ENCODE results near the gene JSRP1. TPM values are rescaled to one million over a fixed set of nuclear protein-coding genes. Genes with fewer than 3 reads are reported as not detected.

JSRP1 gene
- total RNA-seq, 1 donor from 2014 or later = not detected

DNA sequence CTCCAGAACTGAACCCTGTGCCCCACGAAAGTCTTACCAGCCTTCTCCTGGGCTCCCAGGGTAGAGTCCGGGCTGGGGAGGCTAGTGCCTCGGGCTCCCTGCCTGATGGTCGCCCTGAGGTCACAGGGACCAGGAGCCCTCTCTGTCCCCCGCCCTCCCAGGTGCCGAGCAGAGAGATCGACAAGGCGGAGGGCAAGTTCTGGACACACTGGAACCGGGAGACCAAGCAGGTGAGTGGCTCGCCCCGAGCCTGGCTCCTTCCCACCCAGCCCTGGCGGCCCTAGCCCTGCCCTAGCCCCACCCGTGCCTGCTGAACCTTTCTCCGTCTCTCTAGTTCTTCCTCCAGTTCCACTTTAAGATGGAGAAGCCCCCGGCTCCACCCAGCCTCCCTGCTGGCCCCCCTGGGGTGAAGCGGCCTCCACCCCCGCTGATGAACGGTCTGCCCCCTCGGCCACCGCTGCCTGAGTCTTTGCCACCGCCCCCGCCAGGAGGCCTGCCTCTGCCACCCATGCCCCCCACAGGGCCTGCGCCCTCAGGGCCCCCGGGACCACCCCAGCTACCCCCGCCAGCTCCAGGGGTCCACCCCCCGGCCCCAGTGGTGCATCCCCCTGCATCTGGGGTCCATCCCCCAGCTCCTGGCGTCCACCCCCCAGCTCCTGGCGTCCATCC, 8.7 kb downstream of the JSRP1 start:
- no peak for TF ChIP-seq CTCF (IDR thresholded peaks at IDR 0.05; ENCODE audit: partially characterized antibody, unreplicated experiment)
- H3K4me1 Mint-ChIP-seq (ENCODE audit: low read depth, unreplicated experiment) = peaks cover 1% of the 10 kb centered on the region
- no peak overlapping the region for H3K27ac Mint-ChIP-seq (ENCODE audit: unreplicated experiment)
- peaks cover 4% of the 10 kb centered on the region for H3K27me3 Mint-ChIP-seq (ENCODE audit: unreplicated experiment)
- no peak for DNase-seq
- H3K4me3 Mint-ChIP-seq (ENCODE audit: unreplicated experiment) = no peak overlapping the region
- peaks cover 4% of the 10 kb centered on the region for H3K9me3 Mint-ChIP-seq (ENCODE audit: unreplicated experiment)
- H3K36me3 Mint-ChIP-seq (ENCODE audit: unreplicated experiment) = no peaks in the 10 kb centered on the region

DNA sequence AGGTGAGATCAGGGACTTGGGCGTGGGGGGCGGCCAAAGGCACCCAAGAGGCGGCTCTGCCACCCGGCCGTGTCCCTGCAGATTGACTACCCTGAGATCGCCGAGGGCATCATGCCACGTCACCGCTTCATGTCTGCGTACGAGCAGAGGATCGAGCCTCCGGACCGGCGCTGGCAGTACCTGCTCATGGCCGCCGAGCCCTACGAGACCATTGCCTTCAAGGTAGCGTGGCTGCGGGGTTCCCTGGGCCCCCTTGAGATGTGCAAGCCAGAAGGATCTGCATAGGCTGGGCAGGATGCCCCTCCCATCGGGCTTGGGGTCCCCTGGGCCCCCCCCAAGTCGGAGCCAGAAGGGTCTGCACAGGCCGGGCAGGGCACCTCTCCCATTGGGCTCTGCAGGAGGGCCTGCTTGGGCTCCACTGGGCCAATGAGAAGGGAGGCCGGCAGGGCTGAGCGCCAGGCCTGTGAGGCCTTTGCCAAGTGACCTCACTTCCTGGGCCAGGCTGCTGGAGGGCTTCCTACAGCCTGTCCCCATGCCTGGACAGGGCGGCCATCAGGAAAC, 9.3 kb downstream of the JSRP1 start:
- Mint-ChIP-seq H3K27ac (ENCODE audit: unreplicated experiment) (no peak overlapping the region), H3K4me3 (ENCODE audit: unreplicated experiment) (no peak overlapping the region), H3K36me3 (ENCODE audit: unreplicated experiment) (no peaks in the 10 kb centered on the region), H3K27me3 (ENCODE audit: unreplicated experiment) (peaks cover 7% of the 10 kb centered on the region), H3K9me3 (ENCODE audit: unreplicated experiment) (peaks cover 7% of the 10 kb centered on the region), H3K4me1 (ENCODE audit: low read depth, unreplicated experiment) (peaks cover 1% of the 10 kb centered on the region)
- DNase-seq = no peak
- no peak for TF ChIP-seq CTCF (IDR thresholded peaks at IDR 0.05; ENCODE audit: partially characterized antibody, unreplicated experiment)

DNA sequence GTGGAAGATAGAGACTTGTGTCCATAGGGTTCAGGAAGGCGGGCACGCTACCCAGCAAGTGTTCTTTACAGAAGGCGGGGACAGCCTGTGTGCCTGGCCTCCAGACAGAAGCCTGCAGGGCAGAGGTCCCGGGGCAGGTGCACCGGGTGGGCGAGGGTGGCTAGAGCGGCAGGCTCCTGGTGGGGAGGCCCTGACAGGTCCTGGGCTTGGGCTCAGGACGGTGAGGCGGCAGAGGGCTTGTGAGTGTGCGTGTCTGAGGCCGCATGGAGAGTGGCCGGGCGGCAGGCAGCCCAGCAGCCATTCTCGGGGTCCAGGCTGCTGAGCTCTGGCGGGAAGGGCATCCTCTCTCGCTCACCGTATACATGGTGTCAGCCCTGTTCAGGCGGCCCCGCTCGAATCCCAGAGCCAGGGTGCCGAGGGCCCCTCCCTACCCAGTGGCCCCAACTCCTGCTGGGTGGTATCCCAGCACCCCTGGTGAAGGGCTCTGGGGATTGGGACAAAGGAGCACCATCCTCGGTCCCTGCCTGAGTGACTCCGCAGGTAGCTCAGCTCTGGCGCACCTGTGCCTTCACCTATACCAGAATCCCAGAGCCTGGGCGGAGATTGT, 10.1 kb downstream of the JSRP1 start:
- Mint-ChIP-seq H3K27me3 (ENCODE audit: unreplicated experiment) (peaks cover 7% of the 10 kb centered on the region), H3K4me3 (ENCODE audit: unreplicated experiment) (no peak overlapping the region), H3K9me3 (ENCODE audit: unreplicated experiment) (peaks cover 7% of the 10 kb centered on the region), H3K36me3 (ENCODE audit: unreplicated experiment) (no peaks in the 10 kb centered on the region), H3K27ac (ENCODE audit: unreplicated experiment) (no peak overlapping the region), H3K4me1 (ENCODE audit: low read depth, unreplicated experiment) (peaks cover 2% of the 10 kb centered on the region)
- TF ChIP-seq CTCF (IDR thresholded peaks at IDR 0.05; ENCODE audit: partially characterized antibody, unreplicated experiment) = no peak
- DNase-seq = no peak

DNA sequence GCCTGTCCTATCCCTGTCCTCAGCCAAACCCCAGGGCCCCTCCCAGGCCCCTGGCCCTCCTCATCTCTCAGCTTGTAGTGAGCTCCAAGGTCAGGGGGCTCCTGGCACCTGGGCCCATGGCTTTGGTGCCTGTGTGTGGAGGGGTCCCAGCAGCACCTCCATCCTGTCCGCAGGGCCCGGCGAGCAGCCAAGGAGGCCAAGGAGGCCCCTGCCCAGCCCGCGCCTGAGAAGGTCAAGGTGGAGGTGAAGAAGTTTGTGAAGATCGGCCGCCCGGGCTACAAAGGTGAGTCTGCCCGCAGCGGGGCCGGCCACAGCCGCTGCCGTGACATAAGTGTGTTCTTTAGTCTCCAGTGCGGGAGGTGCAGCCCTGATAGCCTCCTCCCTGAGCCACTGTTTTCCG, 10.9 kb downstream of the JSRP1 start:
- no peak for TF ChIP-seq CTCF (IDR thresholded peaks at IDR 0.05; ENCODE audit: partially characterized antibody, unreplicated experiment)
- Mint-ChIP-seq H3K36me3 (ENCODE audit: unreplicated experiment) (no peaks in the 10 kb centered on the region), H3K4me3 (ENCODE audit: unreplicated experiment) (no peak overlapping the region), H3K4me1 (ENCODE audit: low read depth, unreplicated experiment) (peaks cover 11% of the 10 kb centered on the region), H3K27me3 (ENCODE audit: unreplicated experiment) (peaks cover 9% of the 10 kb centered on the region), H3K9me3 (ENCODE audit: unreplicated experiment) (peaks cover 9% of the 10 kb centered on the region), H3K27ac (ENCODE audit: unreplicated experiment) (no peak overlapping the region)
- no peak for DNase-seq

DNA sequence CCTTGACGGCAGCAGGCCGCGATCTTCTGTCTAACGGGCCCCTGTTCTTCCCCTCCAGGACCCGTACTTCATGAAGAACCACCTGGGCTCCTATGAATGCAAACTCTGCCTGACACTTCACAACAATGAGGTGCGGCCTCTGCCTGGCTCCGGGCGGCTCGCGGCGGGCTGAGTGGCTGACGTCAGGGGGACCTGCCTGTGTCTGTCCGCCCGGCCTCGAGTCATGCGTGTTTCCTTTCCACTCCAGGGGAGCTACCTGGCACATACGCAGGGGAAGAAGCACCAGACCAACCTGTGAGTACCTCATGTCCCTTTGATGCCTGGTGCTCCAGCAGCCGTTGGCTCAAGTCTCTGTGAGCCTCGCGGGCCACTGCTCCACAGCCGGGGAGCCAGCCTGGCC, 11.7 kb downstream of the JSRP1 start:
- peaks cover 9% of the 10 kb centered on the region for H3K27me3 Mint-ChIP-seq (ENCODE audit: unreplicated experiment)
- peaks cover 14% of the 10 kb centered on the region for H3K4me1 Mint-ChIP-seq (ENCODE audit: low read depth, unreplicated experiment)
- H3K4me3 Mint-ChIP-seq (ENCODE audit: unreplicated experiment) = no peak overlapping the region
- no peaks in the 10 kb centered on the region for H3K36me3 Mint-ChIP-seq (ENCODE audit: unreplicated experiment)
- no peak overlapping the region for H3K27ac Mint-ChIP-seq (ENCODE audit: unreplicated experiment)
- no peak for TF ChIP-seq CTCF (IDR thresholded peaks at IDR 0.05; ENCODE audit: partially characterized antibody, unreplicated experiment)
- peaks cover 9% of the 10 kb centered on the region for H3K9me3 Mint-ChIP-seq (ENCODE audit: unreplicated experiment)
- DNase-seq = no peak

Data from glutamatergic neuron (in vitro differentiated cells).